ENCODE measurements around the gene FAM234B. TPM values are rescaled to one million over a fixed set of nuclear protein-coding genes. Genes with fewer than 3 reads are reported as not detected.

FAM234B gene
- total and polyA plus RNA-seq, 7 donors: 0.89 to 4.0 (median 2.1) TPM

GRCh38 chr12:13071305-13072280 lies 27.4 kb downstream of the FAM234B start:
- intact Hi-C loops (cut with DNase I): no loop called here
- Histone ChIP-seq H3K27me3 (ENCODE audit: insufficient read depth in 3 of 3, low read length in 2 of 3) (no peaks in the 10 kb centered on the region), H3K27ac (no peak overlapping the region), H3K4me1 (no peaks in the 10 kb centered on the region), H3K4me3 (no peak overlapping the region), H3K36me3 (ENCODE audit: insufficient read depth in 1 of 2, low read depth in 1 of 2) (peaks cover 4 to 72% of the 10 kb centered on the region in 2 donors), H3K9me3 (no peaks in the 10 kb centered on the region)
- no peak for DNase-seq
- WGBS, 3 donors: 74 to 75% (median 74%) methylated on average over 10 of the region's 10 CpGs
- no peak for ATAC-seq
- no peak for TF ChIP-seq CTCF (IDR thresholded peaks at IDR 0.05)

GRCh38 chr12:13073173-13073572 lies 29.0 kb downstream of the FAM234B start:
- no peaks in the 10 kb centered on the region for H3K4me1 ChIP-seq
- H3K36me3 ChIP-seq (ENCODE audit: insufficient read depth in 1 of 2, low read depth in 1 of 2): peaks cover 4 to 62% of the 10 kb centered on the region in 2 donors
- intact Hi-C loops (cut with DNase I): no loop called here
- DNase-seq (no peak), ATAC-seq (no peak)
- 94 to 97% (median 94%) methylated on average over 3 of the region's 3 CpGs for WGBS, 3 donors
- no peaks in the 10 kb centered on the region for H3K27me3 ChIP-seq (ENCODE audit: insufficient read depth in 3 of 3, low read length in 2 of 3)
- H3K27ac ChIP-seq: no peak overlapping the region
- H3K4me3 ChIP-seq: no peak overlapping the region
- no peak for TF ChIP-seq CTCF (IDR thresholded peaks at IDR 0.05)
- no peaks in the 10 kb centered on the region for H3K9me3 ChIP-seq

- no peak for DNase-seq
- no peaks in the 10 kb centered on the region for H3K9me3 ChIP-seq
- no peaks in the 10 kb centered on the region for H3K27me3 ChIP-seq (ENCODE audit: insufficient read depth in 3 of 3, low read length in 2 of 3)
- no peak overlapping the region for H3K27ac ChIP-seq
- no peaks in the 10 kb centered on the region for H3K4me1 ChIP-seq
- 88 to 93% (median 93%) methylated on average over 3 of the region's 3 CpGs for WGBS, 3 donors
- no peak for TF ChIP-seq CTCF (IDR thresholded peaks at IDR 0.05)
- no peak overlapping the region for H3K4me3 ChIP-seq
- peaks cover 7 to 51% of the 10 kb centered on the region in 2 donors for H3K36me3 ChIP-seq (ENCODE audit: insufficient read depth in 1 of 2, low read depth in 1 of 2)
- ATAC-seq: no peak
- intact Hi-C loops (cut with DNase I): no loop called here
Observed at GRCh38 chr12:13074396-13075117, 30.4 kb downstream of the FAM234B start.

- no peak overlapping the region for H3K4me3 ChIP-seq
- peaks cover 11 to 54% of the 10 kb centered on the region in 2 donors for H3K36me3 ChIP-seq (ENCODE audit: insufficient read depth in 1 of 2, low read depth in 1 of 2)
- no peak overlapping the region for H3K27ac ChIP-seq
- intact Hi-C loops (cut with DNase I): no loop called here
- DNase-seq: no peak
- no peak for TF ChIP-seq CTCF (IDR thresholded peaks at IDR 0.05)
- no peaks in the 10 kb centered on the region for H3K9me3 ChIP-seq
- no peak for ATAC-seq
- H3K27me3 ChIP-seq (ENCODE audit: insufficient read depth in 3 of 3, low read length in 2 of 3): no peaks in the 10 kb centered on the region
- no peaks in the 10 kb centered on the region for H3K4me1 ChIP-seq
Observed at GRCh38 chr12:13075118-13075480, 30.9 kb downstream of the FAM234B start.
